Activated CD8-positive, alpha-beta memory T cell treated with anti-CD3 and anti-CD28 coated beads, Interleukin-2, amount 10 ng/mL, durations not matched to agents 7 days and 5 days (primary cell): ENCODE measurements around the gene UNC5B. TPM values are rescaled to one million over a fixed set of nuclear protein-coding genes. Genes with fewer than 3 reads are reported as not detected.
"Not testable (repeated sequence)": the region's sequence is repeated elsewhere in the genome, so short reads cannot be mapped to it uniquely, and the experiment has no call there.

Source experiments
- ATAC-seq: fragments of 150-1000 bp; cut with Tn5 transposase; one replicate; pipeline ENCODE4 v1.10.0; 2021; ENCODE audit warnings: moderate library complexity
- CTCF ChIA-PET: fragments of 350-600 bp; sonication (Branson Sonifier 250); formaldehyde crosslinking; loops from one replicate; lab custom pipeline; 2021; ENCODE audit warnings: antibody characterized with exemption; lab: Charles Lee
- DNase-seq: peaks from one replicate; pipeline ENCODE4 v3.0.0-alpha.2; 2020
- H3K27ac Mint-ChIP-seq: one replicate; pipeline ENCODE4 v1.8.0; 2021; ENCODE audit warnings: mild to moderate bottlenecking, mixed read lengths
- H3K27me3 Mint-ChIP-seq: one replicate; pipeline ENCODE4 v1.8.0; 2021; ENCODE audit warnings: mixed read lengths
- H3K36me3 Mint-ChIP-seq: one replicate; pipeline ENCODE4 v1.8.0; 2021; ENCODE audit warnings: mild to moderate bottlenecking, mixed read lengths
- H3K4me1 Mint-ChIP-seq: one replicate; pipeline ENCODE4 v1.8.0; 2021; ENCODE audit warnings: mixed read lengths
- H3K4me3 Mint-ChIP-seq: one replicate; pipeline ENCODE4 v1.8.0; 2021; ENCODE audit warnings: mild to moderate bottlenecking, moderate library complexity, mixed read lengths
- H3K9me3 Mint-ChIP-seq: one replicate; pipeline ENCODE4 v1.8.0; 2022; ENCODE audit warnings: low read depth, mixed read lengths
- total RNA-seq, 2 experiments: library from RNA; stranded (reverse); gene quantifications; one replicate each; pipeline ENCODE4 v1.2.3, GENCODE V29; 2021

UNC5B gene
- total RNA-seq, 2 experiments from 2014 or later, result 0.06 TPM; not detected in 1

DNA sequence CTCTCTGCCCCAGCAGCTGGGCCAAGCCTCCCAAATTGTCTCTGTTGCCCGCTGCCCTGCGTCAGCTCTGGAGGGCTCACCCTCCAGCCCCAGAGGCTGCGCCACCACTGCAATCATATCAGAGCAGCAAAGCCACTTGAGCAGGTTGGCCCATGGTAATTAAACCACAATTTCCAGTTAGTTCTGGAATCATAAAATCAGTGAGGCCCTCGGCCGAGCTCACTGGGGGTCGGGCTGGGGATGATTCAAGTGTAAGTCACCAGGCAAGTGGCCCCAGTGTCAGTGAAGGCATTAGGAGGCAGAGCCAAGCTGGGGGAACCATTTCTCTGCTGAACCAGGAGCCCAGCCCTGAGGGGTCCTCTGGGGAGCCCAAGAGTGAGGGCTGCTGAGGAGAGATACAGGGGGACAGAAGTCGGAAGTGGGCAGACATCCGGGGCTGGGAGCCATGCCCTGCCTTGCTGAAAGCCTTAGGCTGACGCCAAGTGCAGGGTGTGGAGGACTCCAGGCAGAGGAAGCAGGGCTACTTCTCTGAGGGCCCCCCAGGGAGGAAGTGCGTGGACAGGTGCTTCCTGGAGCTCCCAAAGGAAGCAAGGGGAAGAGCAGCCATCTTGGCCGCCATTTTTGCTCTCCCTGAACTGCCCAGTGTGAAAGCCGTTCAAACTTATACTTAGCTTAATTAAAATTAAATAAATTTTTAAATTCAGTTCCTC is 77.2 kb downstream of the UNC5B start:
- CTCF ChIA-PET, result no interaction called here
- H3K27ac Mint-ChIP-seq, result no peak overlapping the region
- no peaks in the 10 kb centered on the region for H3K27me3 Mint-ChIP-seq
- no peaks in the 10 kb centered on the region for H3K4me1 Mint-ChIP-seq
- no peak for DNase-seq
- H3K36me3 Mint-ChIP-seq, result no peaks in the 10 kb centered on the region
- no peak overlapping the region for H3K4me3 Mint-ChIP-seq
- no peaks in the 10 kb centered on the region for H3K9me3 Mint-ChIP-seq
- ATAC-seq, result no peak

DNA sequence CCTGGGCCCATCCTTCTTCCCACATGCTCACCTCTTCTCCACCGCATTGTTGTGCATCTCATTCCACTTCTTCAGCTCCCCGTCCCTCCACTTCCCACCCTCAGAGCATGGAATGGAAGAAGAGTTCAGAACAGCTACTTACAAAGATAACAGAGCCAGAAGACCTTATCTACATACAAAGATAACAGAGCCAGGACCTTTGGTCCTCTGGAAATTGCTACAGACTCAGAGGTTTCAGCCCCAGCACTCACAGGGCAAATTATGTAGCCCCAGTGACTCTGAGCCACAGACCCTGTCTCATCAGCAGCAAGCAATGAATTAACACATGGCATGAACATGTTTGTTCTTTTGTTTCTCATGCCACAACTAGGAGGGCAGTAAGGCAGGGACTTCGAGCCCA is 78.0 kb downstream of the UNC5B start:
- Mint-ChIP-seq H3K27ac (no peak overlapping the region), H3K9me3 (no peaks in the 10 kb centered on the region), H3K36me3 (no peaks in the 10 kb centered on the region), H3K27me3 (no peaks in the 10 kb centered on the region), H3K4me3 (no peak overlapping the region), H3K4me1 (no peaks in the 10 kb centered on the region)
- DNase-seq (no peak), ATAC-seq (no peak)
- CTCF ChIA-PET, result no interaction called here

DNA sequence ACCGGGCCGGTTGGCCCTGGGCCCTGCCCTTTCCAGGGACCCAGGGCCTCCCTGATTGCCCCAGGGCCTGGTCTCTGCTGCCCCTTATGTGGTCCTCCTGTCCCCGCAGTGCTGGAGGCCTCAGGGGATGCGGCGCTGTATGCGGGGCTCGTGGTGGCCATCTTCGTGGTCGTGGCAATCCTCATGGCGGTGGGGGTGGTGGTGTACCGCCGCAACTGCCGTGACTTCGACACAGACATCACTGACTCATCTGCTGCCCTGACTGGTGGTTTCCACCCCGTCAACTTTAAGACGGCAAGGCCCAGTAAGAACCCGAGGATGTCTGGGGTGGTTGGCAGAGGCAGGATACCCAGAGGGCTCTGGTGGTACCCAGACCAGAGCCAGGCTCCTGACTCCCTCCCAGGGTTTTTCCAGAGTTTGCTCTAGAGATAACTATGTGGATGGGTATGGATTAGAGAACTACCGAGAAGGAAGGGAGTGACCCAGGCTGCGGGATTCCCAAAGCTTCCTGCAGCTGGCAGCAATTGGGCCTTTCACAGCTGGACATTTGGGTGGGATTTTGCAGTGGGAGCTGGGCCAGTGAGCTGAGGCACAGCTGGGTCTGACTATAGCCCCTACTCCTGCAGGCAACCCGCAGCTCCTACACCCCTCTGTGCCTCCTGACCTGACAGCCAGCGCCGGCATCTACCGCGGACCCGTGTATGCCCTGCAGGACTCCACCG is 78.6 kb downstream of the UNC5B start:
- no peaks in the 10 kb centered on the region for H3K9me3 Mint-ChIP-seq
- no peak for ATAC-seq
- no peaks in the 10 kb centered on the region for H3K4me1 Mint-ChIP-seq
- no peaks in the 10 kb centered on the region for H3K36me3 Mint-ChIP-seq
- DNase-seq, result no peak
- CTCF ChIA-PET, result no interaction called here
- H3K4me3 Mint-ChIP-seq, result no peak overlapping the region
- no peaks in the 10 kb centered on the region for H3K27me3 Mint-ChIP-seq
- H3K27ac Mint-ChIP-seq, result no peak overlapping the region

DNA sequence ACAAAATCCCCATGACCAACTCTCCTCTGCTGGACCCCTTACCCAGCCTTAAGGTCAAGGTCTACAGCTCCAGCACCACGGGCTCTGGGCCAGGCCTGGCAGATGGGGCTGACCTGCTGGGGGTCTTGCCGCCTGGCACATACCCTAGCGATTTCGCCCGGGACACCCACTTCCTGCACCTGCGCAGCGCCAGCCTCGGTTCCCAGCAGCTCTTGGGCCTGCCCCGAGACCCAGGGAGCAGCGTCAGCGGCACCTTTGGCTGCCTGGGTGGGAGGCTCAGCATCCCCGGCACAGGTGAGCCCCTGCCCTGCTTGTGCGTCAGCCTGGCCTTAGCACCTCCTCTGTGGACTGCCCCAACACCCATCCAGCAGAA is 79.1 kb downstream of the UNC5B start:
- DNase-seq (no peak), ATAC-seq (no peak)
- H3K27ac Mint-ChIP-seq, result no peak overlapping the region
- no peaks in the 10 kb centered on the region for H3K4me1 Mint-ChIP-seq
- H3K9me3 Mint-ChIP-seq, result no peaks in the 10 kb centered on the region
- CTCF ChIA-PET, result no interaction called here
- H3K4me3 Mint-ChIP-seq, result no peak overlapping the region
- H3K36me3 Mint-ChIP-seq, result no peaks in the 10 kb centered on the region
- no peaks in the 10 kb centered on the region for H3K27me3 Mint-ChIP-seq

DNA sequence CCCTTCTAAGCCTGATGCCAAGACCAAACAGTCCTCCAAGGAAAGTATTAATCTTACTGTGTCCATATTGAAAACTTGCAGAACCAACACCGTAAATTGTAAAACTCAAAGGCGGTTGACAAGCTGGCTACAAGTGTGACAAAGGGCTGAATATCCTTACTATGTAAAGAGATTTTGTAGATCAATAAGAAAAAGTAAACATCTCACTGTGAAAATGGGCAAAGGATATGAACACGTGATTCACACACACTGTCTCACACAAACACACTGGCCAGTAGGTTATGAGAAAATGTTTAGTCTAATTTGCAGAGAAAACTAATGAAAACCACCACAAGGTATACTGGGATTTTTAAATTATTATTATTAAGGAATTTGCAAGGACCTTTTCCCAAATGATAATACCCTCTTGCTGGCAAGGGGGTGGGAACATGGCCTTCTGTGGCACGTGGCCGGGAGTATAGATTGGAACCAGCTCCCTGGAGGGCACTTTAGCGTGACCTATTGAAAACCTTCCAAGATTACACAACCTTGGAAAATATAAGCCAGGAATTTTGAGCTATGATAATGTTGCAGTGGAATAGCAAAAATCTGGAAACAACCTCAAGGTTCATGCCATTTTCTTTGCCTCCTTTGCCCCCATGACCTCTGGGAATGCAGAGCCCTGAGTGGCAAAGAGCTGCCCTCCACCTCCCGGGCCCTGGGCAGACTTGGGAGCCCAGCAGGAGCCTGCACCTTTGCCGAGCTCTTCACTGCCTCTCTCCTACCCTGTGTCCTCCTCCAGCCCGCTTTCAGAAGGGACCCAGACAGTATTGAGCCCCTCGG is 80.5 kb downstream of the UNC5B start:
- CTCF ChIA-PET, result no interaction called here
- Mint-ChIP-seq H3K9me3 (no peaks in the 10 kb centered on the region), H3K4me1 (no peaks in the 10 kb centered on the region), H3K4me3 (no peak overlapping the region), H3K27ac (no peak overlapping the region), H3K36me3 (no peaks in the 10 kb centered on the region), H3K27me3 (no peaks in the 10 kb centered on the region)
- no peak for DNase-seq
- no peak for ATAC-seq

DNA sequence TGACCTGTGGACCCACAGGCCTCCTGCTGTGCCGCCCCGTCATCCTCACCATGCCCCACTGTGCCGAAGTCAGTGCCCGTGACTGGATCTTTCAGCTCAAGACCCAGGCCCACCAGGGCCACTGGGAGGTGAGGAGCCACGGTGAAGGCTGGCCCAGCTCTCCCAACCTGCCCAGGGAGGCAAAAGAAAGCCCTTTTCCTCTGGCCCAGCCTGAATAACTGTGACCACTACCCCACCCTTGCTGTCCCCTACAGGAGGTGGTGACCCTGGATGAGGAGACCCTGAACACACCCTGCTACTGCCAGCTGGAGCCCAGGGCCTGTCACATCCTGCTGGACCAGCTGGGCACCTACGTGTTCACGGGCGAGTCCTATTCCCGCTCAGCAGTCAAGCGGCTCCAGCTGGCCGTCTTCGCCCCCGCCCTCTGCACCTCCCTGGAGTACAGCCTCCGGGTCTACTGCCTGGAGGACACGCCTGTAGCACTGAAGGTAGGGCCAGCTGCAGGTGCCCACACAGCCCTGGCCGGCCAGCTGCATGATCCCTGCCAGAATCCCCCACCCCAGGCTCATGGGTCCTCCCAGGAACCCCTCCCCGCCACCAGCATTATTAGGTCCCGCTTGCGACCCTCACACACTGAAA is 81.2 kb downstream of the UNC5B start:
- H3K36me3 Mint-ChIP-seq, result no peaks in the 10 kb centered on the region
- H3K4me3 Mint-ChIP-seq, result no peak overlapping the region
- ATAC-seq (no peak), DNase-seq (no peak)
- no peaks in the 10 kb centered on the region for H3K9me3 Mint-ChIP-seq
- H3K27me3 Mint-ChIP-seq, result no peaks in the 10 kb centered on the region
- H3K4me1 Mint-ChIP-seq, result no peaks in the 10 kb centered on the region
- no peak overlapping the region for H3K27ac Mint-ChIP-seq
- CTCF ChIA-PET, result no interaction called here

DNA sequence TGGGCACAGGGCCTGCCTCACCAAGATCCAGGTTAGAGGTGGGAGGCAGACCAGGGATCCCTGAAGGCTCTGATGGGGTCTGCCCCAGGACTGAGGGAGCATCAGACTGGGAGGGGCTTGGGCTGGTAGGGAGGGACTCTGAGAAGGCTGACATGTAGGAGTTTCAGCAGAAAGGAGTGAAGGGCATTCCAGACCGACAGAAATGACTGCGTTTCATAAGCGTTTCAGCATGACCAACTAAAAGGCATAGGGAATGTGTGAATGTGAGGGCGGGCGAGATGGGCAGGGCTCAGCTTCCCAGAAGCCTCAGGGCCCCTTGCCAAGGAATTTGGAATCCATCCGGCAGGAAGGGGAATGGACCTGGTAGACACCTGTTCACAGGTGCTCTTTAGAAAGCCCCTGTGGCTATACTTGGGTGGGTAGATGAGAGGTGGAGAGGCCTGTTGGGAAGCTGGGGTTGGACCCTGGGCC is 81.8 kb downstream of the UNC5B start:
- CTCF ChIA-PET, result no interaction called here
- H3K4me1 Mint-ChIP-seq, result no peaks in the 10 kb centered on the region
- H3K36me3 Mint-ChIP-seq, result no peaks in the 10 kb centered on the region
- H3K27me3 Mint-ChIP-seq, result no peaks in the 10 kb centered on the region
- H3K4me3 Mint-ChIP-seq, result no peak overlapping the region
- ATAC-seq, result no peak
- DNase-seq, result no peak
- no peaks in the 10 kb centered on the region for H3K9me3 Mint-ChIP-seq
- H3K27ac Mint-ChIP-seq, result no peak overlapping the region

DNA sequence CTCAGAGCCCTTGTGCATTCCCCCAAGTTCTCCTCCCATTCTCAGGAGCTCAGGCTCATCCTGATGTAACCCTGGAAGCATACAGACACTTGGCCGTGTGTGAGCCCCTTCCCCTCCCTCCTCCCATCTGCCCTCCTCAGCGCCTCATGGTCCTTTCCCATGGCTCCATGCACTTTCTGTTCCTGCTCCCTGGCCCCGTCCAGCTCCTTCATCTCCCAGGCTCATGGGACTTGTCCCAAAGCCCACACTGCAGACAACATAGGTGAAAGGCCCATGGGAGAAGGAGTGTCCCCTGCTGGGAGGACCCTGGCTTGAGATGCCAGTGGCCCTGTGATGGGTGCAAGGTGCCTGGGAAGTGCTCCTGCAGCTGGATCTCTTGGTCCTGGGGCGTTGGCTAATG is 82.5 kb downstream of the UNC5B start:
- Mint-ChIP-seq H3K27me3 (peaks cover 3% of the 10 kb centered on the region), H3K9me3 (no peaks in the 10 kb centered on the region), H3K4me1 (no peaks in the 10 kb centered on the region), H3K27ac (no peak overlapping the region), H3K4me3 (no peak overlapping the region), H3K36me3 (no peaks in the 10 kb centered on the region)
- CTCF ChIA-PET, result no interaction called here
- ATAC-seq, result no peak
- no peak for DNase-seq

DNA sequence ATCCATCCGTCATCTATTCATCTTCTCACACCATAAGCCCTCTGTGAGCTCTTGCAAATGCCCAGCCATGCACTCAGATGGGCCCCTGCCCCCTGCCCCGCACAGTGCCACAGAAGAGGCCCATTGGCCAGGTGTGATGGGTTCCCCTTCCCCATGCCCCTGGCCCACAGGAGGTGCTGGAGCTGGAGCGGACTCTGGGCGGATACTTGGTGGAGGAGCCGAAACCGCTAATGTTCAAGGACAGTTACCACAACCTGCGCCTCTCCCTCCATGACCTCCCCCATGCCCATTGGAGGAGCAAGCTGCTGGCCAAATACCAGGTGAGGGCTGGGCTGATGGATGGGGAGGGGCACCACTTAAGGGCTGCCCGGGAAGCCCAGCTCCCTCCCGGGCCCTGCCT is 83.3 kb downstream of the UNC5B start:
- Mint-ChIP-seq H3K9me3 (no peaks in the 10 kb centered on the region), H3K27me3 (peaks cover 8% of the 10 kb centered on the region), H3K36me3 (no peaks in the 10 kb centered on the region), H3K4me1 (no peaks in the 10 kb centered on the region), H3K27ac (no peak overlapping the region), H3K4me3 (no peak overlapping the region)
- DNase-seq (no peak), ATAC-seq (no peak)
- CTCF ChIA-PET, result no interaction called here

DNA sequence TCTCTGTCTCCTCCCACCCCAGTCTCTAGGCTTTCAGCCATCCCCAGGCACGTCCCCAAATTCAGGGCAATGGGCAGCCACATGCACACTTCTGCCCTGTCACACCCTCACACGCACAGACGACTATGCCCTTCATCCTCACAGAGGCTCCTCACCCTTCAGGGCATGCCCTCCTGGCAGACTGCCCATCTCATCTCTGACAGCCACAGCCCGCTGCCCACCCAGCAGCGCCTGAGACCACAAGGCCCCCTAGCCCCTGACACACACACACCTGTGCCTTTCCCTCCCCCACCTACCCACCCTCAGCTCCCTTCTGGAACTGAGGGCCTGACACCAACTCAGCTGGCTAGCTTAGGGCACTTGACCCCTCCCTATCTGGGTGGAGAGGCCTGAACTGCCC is 83.7 kb downstream of the UNC5B start:
- Mint-ChIP-seq H3K4me3 (no peak overlapping the region), H3K27ac (no peak overlapping the region), H3K36me3 (no peaks in the 10 kb centered on the region), H3K27me3 (peaks cover 8% of the 10 kb centered on the region), H3K9me3 (no peaks in the 10 kb centered on the region), H3K4me1 (no peaks in the 10 kb centered on the region)
- ATAC-seq (no peak), DNase-seq (no peak)
- CTCF ChIA-PET, result no interaction called here

DNA sequence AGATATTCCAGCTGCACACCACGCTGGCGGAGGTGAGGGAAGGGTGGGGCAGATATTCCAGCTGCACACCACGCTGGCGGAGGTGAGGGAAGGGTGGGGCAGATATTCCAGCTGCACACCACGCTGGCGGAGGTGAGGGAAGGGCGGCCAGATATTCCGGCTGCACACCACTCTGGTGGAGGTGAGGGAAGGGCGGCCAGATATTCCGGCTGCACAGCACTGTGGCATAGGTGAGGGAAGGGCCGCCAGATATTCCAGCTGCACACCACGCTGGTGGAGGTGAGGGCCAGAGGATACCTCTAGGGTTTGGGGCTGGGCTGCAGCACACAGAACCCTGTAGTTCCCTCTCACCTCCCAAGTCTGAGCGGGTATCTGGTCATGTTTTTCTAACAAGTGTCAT is 84.4 kb downstream of the UNC5B start:
- H3K27ac Mint-ChIP-seq, DNase-seq, H3K4me1 Mint-ChIP-seq, H3K27me3 Mint-ChIP-seq, ATAC-seq, CTCF ChIA-PET, H3K36me3 Mint-ChIP-seq, H3K4me3 Mint-ChIP-seq, H3K9me3 Mint-ChIP-seq: not testable (repeated sequence)

DNA sequence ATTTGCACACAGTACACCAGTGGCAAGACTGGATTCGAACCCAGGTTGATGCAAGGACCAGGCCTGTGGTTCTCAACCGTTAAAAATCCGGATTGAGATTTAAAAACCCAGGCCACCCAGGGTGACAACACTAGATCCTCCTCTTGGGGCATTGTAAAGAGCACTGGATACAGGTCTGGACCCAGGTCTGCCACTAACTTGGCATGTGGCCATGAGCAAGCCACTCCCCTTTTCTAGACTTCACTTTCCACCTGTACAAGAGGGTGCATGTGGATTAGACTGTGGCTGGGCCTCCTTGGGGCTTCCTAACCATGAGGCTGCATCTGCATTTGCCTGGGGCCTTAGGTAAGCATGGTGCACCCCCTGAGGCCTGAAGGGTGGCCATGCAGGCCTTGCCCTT is 85.0 kb downstream of the UNC5B start:
- no peaks in the 10 kb centered on the region for H3K36me3 Mint-ChIP-seq
- no peak overlapping the region for H3K4me3 Mint-ChIP-seq
- H3K27me3 Mint-ChIP-seq, result peaks cover 8% of the 10 kb centered on the region
- ATAC-seq (no peak), DNase-seq (no peak)
- H3K9me3 Mint-ChIP-seq, result no peaks in the 10 kb centered on the region
- no peak overlapping the region for H3K27ac Mint-ChIP-seq
- H3K4me1 Mint-ChIP-seq, result no peaks in the 10 kb centered on the region
- CTCF ChIA-PET, result interaction anchor here (1.3 kb wide), 1 partner anchor 20 kb away, joined by 3 read pairs; no protein-coding TSS in a partner anchor

DNA sequence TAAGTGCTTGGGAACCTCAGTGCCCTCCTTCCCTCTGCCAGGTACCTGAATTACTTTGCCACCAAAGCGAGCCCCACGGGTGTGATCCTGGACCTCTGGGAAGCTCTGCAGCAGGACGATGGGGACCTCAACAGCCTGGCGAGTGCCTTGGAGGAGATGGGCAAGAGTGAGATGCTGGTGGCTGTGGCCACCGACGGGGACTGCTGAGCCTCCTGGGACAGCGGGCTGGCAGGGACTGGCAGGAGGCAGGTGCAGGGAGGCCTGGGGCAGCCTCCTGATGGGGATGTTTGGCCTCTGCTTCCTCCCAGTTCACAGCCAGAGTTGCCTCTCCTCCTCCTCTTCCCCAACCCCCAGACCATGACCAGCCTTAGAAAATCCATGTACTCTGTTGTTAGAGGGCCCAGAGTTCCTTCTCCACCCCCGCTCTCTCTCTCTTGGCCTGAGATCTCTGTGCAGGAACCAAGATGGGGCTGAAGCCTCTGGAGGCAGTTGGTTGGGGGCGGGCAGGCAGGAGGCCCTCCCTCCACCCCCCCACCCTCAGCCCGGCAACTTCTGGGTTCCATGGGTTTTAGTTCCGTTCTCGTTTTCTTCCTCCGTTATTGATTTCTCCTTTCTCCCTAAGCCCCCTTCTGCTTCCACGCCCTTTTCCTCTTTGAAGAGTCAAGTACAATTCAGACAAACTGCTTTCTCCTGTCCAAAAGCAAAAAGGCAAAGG is 86.9 kb downstream of the UNC5B start:
- Mint-ChIP-seq H3K27ac (no peak overlapping the region), H3K9me3 (no peaks in the 10 kb centered on the region), H3K27me3 (peaks cover 8% of the 10 kb centered on the region), H3K4me1 (no peaks in the 10 kb centered on the region), H3K4me3 (no peak overlapping the region), H3K36me3 (no peaks in the 10 kb centered on the region)
- ATAC-seq (no peak), DNase-seq (no peak)
- CTCF ChIA-PET, result no interaction called here
